ENCODE data around the gene CCDC157.
A peak's percentile ranks its signal among the peaks of the same experiment; 100 is the strongest.

Gene CCDC157

GRCh38 chr22:30411780-30412179 lies 55.0 kb downstream of the CCDC157 start:
- no peak for DNase-seq

GRCh38 chr22:30413001-30413400 lies 56.2 kb downstream of the CCDC157 start:
- no peak for DNase-seq

- DNase-seq = peak in 1 of 51 donors; percentile 27
These were observed 57.1 kb downstream of the CCDC157 start for GRCh38 chr22:30413745-30414524.

GRCh38 chr22:30414525-30415047 lies 57.8 kb downstream of the CCDC157 start:
- no peak for DNase-seq

GRCh38 chr22:30416403-30416802 lies 59.6 kb downstream of the CCDC157 start:
- no peak for DNase-seq

GRCh38 chr22:30416837-30417236 lies 60.0 kb downstream of the CCDC157 start:
- no peak for DNase-seq

- peak in 2 of 51 donors; percentile 16 to 23 for DNase-seq
These were observed 63.7 kb downstream of the CCDC157 start for GRCh38 chr22:30420347-30421125.

- DNase-seq = no peak
These were observed 65.1 kb downstream of the CCDC157 start for GRCh38 chr22:30421695-30422480.

- DNase-seq = peak in 46 of 51 donors; percentile 37 to 92 (median 66)
These were observed 65.9 kb downstream of the CCDC157 start for GRCh38 chr22:30422481-30423300.

- peak in 26 of 51 donors; percentile 54 to 94 (median 72) for DNase-seq
These were observed 66.6 kb downstream of the CCDC157 start for GRCh38 chr22:30423301-30423958.

- peak; percentile 88 to 100 (median 98) for DNase-seq
These were observed 67.2 kb downstream of the CCDC157 start for GRCh38 chr22:30423959-30424533.

GRCh38 chr22:30424534-30425326 lies 67.9 kb downstream of the CCDC157 start:
- DNase-seq = peak in 9 of 51 donors; percentile 21 to 65 (median 48)

GRCh38 chr22:30425327-30425615 lies 68.5 kb downstream of the CCDC157 start:
- DNase-seq = no peak

GRCh38 chr22:30425616-30426387 lies 69.0 kb downstream of the CCDC157 start, which contains the start of gene MTFP1:
Gene MTFP1 (plus strand): TSS chr22:30425768. CDS start chr22:30425880, 112 bp downstream.
- DNase-seq = peak in 43 of 51 donors; percentile 7 to 64 (median 34)
